ENCODE measurements around the gene CYGB. TPM values are rescaled to one million over a fixed set of nuclear protein-coding genes. Genes with fewer than 3 reads are reported as not detected.
A peak's percentile ranks its signal among the peaks of the same experiment; 100 is the strongest.

The CYGB gene
- total and polyA plus RNA-seq, 2 of the 13 experiments (the other 11 are each of a cell fraction or from before 2014, with no cell fraction given): 18.9 to 27.1 TPM

GRCh38 chr17:76529224-76530094 is 8.1 kb downstream of the CYGB start (continued):
- TF ChIP-seq, protein P1, sequence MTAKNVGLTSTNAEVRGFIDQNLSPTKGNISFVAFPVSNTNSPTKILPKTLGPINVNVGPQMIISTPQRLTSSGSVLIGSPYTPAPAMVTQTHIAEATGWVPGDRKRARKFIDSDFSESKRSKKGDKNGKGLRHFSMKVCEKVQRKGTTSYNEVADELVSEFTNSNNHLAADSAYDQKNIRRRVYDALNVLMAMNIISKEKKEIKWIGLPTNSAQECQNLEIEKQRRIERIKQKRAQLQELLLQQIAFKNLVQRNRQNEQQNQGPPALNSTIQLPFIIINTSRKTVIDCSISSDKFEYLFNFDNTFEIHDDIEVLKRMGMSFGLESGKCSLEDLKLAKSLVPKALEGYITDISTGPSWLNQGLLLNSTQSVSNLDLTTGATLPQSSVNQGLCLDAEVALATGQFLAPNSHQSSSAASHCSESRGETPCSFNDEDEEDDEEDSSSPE (CRISPR knock-in tag; IDR thresholded peaks at IDR 0.05): no peak
- TF ChIP-seq MYNN (CRISPR knock-in tag; IDR thresholded peaks at IDR 0.05; ENCODE audit: low read depth) (no peak), JARID2 (CRISPR knock-in tag; IDR thresholded peaks at IDR 0.05; ENCODE audit: insufficient replicate concordance) (no peak), ZNF598 (CRISPR knock-in tag; IDR thresholded peaks at IDR 0.05; ENCODE audit: borderline replicate concordance) (no peak), FOXM1 (CRISPR knock-in tag; IDR thresholded peaks at IDR 0.05) (no peak), ZSCAN30 (CRISPR knock-in tag; IDR thresholded peaks at IDR 0.05) (0 out of 2 replicates have a peak, but pooled peaks have one; percentile 8), NKX3-1 (CRISPR knock-in tag; IDR thresholded peaks at IDR 0.05) (no peak), ZNF549 (CRISPR knock-in tag; IDR thresholded peaks at IDR 0.05) (no peak), ZNF761 (CRISPR knock-in tag; conservative IDR thresholded peaks at IDR 0.05) (0 out of 2 replicates have a peak, but pooled peaks have one; percentile 27), RFXAP (CRISPR knock-in tag; IDR thresholded peaks at IDR 0.05; ENCODE audit: borderline replicate concordance) (peak; percentile 72; the same call in 1 of the 2 replicates), SMC3 (IDR thresholded peaks at IDR 0.05; ENCODE audit: low read length) (no peak), GATA4 (IDR thresholded peaks at IDR 0.05; ENCODE audit: borderline replicate concordance, low read depth) (no peak), ZSCAN22 (CRISPR knock-in tag; IDR thresholded peaks at IDR 0.05) (no peak), ZMAT3 (CRISPR knock-in tag; conservative IDR thresholded peaks at IDR 0.05) (no peak), SSRP1 (CRISPR knock-in tag; IDR thresholded peaks at IDR 0.05) (0 out of 2 replicates have a peak, but pooled peaks have one; percentile 25), KAT2B (IDR thresholded peaks at IDR 0.05; ENCODE audit: borderline replicate concordance, low read depth, low read length) (no peak), MED13 (CRISPR knock-in tag; IDR thresholded peaks at IDR 0.05) (no peak), PRMT3 (CRISPR knock-in tag; IDR thresholded peaks at IDR 0.05; ENCODE audit: borderline replicate concordance, low read depth) (no peak), ZNF446 (CRISPR knock-in tag; IDR thresholded peaks at IDR 0.05) (no peak), HHEX (CRISPR knock-in tag; IDR thresholded peaks at IDR 0.05) (no peak), MTA1 (CRISPR knock-in tag; IDR thresholded peaks at IDR 0.05; ENCODE audit: borderline replicate concordance) (peak; percentile 76; the same call in 1 of the 2 replicates), ESRRA (CRISPR knock-in tag; IDR thresholded peaks at IDR 0.05; ENCODE audit: low read depth) (no peak)
- TF ChIP-seq, protein P2, sequence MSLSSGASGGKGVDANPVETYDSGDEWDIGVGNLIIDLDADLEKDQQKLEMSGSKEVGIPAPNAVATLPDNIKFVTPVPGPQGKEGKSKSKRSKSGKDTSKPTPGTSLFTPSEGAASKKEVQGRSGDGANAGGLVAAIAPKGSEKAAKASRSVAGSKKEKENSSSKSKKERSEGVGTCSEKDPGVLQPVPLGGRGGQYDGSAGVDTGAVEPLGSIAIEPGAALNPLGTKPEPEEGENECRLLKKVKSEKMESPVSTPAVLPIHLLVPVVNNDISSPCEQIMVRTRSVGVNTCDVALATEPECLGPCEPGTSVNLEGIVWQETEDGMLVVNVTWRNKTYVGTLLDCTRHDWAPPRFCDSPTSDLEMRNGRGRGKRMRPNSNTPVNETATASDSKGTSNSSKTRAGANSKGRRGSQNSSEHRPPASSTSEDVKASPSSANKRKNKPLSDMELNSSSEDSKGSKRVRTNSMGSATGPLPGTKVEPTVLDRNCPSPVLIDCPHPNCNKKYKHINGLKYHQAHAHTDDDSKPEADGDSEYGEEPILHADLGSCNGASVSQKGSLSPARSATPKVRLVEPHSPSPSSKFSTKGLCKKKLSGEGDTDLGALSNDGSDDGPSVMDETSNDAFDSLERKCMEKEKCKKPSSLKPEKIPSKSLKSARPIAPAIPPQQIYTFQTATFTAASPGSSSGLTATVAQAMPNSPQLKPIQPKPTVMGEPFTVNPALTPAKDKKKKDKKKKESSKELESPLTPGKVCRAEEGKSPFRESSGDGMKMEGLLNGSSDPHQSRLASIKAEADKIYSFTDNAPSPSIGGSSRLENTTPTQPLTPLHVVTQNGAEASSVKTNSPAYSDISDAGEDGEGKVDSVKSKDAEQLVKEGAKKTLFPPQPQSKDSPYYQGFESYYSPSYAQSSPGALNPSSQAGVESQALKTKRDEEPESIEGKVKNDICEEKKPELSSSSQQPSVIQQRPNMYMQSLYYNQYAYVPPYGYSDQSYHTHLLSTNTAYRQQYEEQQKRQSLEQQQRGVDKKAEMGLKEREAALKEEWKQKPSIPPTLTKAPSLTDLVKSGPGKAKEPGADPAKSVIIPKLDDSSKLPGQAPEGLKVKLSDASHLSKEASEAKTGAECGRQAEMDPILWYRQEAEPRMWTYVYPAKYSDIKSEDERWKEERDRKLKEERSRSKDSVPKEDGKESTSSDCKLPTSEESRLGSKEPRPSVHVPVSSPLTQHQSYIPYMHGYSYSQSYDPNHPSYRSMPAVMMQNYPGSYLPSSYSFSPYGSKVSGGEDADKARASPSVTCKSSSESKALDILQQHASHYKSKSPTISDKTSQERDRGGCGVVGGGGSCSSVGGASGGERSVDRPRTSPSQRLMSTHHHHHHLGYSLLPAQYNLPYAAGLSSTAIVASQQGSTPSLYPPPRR (CRISPR knock-in tag; IDR thresholded peaks at IDR 0.05; ENCODE audit: borderline replicate concordance): no peak
- TF ChIP-seq, protein P3, sequence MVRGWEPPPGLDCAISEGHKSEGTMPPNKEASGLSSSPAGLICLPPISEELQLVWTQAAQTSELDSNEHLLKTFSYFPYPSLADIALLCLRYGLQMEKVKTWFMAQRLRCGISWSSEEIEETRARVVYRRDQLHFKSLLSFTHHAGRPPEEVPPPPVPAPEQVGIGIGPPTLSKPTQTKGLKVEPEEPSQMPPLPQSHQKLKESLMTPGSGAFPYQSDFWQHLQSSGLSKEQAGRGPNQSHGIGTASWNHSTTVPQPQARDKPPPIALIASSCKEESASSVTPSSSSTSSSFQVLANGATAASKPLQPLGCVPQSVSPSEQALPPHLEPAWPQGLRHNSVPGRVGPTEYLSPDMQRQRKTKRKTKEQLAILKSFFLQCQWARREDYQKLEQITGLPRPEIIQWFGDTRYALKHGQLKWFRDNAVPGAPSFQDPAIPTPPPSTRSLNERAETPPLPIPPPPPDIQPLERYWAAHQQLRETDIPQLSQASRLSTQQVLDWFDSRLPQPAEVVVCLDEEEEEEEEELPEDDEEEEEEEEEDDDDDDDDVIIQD (CRISPR knock-in tag; IDR thresholded peaks at IDR 0.05; ENCODE audit: low read depth): no peak
